OCI-LY3 (cell line): Measurements from ENCODE around the gene PPAT.
A peak's percentile ranks its signal among the peaks of the same experiment; 100 is the strongest.

Experiments used
- H2AFZ ChIP-seq: fragments of 200-600, 300-600 bp; shearing (Covaris generic); 2 replicates; pipeline ENCODE4 v1.6.0; 2014; ENCODE audit warnings: antibody characterized with exemption, low read depth, low read length
- H3K27ac ChIP-seq: fragments of 200-600, 300-600 bp; sonication (generic); 2 replicates; pipeline ENCODE4 v1.5.1; 2014; ENCODE audit warnings: mild to moderate bottlenecking, low read length, moderate library complexity, mixed read lengths
- H3K27me3 ChIP-seq: fragments of 200-600, 300-600 bp; sonication (generic); 2 replicates; pipeline ENCODE4 v1.6.1; 2014; ENCODE audit warnings: low read depth, low read length, mixed read lengths
- H3K36me3 ChIP-seq: fragments of 200-600, 300-600 bp; sonication (generic); replicated peaks from 2 replicates; pipeline ENCODE3; 2014; ENCODE audit warnings: low read depth, low read length, mixed read lengths
- H3K4me1 ChIP-seq: fragments of 300-600, 200-600 bp; sonication (generic); 2 replicates; pipeline ENCODE4 v1.6.1; 2014; ENCODE audit warnings: low read length, mixed read lengths
- H3K4me2 ChIP-seq: fragments of 200-600, 300-600 bp; sonication (generic); 2 replicates; pipeline ENCODE4 v1.6.1; 2014; ENCODE audit warnings: low read length, mixed read lengths
- H3K4me3 ChIP-seq: fragments of 300-600, 200-600 bp; sonication (generic); 2 replicates; pipeline ENCODE4 v1.5.1; 2014; ENCODE audit warnings: antibody characterized with exemption, mild to moderate bottlenecking, low read length, moderate library complexity
- H3K79me2 ChIP-seq: fragments of 300-600, 200-600 bp; shearing (Covaris generic); 2 replicates; pipeline ENCODE4 v1.6.1; 2014; ENCODE audit warnings: mild to moderate bottlenecking, low read length, mixed read lengths
- H3K9ac ChIP-seq: fragments of 300-600, 200-600 bp; shearing (Covaris generic); 2 replicates; pipeline ENCODE4 v1.6.0; 2014; ENCODE audit warnings: mild to moderate bottlenecking, low read length, moderate library complexity
- H3K9me3 ChIP-seq: fragments of 200-600, 300-600 bp; shearing (Covaris generic); 2 replicates; pipeline ENCODE4 v1.6.1; 2014; ENCODE audit warnings: low read length, mixed read lengths; ENCODE audit not compliant: insufficient read depth
- H4K20me1 ChIP-seq: fragments of 200-600, 300-600 bp; sonication (generic); 2 replicates; pipeline ENCODE4 v1.6.1; 2016; ENCODE audit warnings: low read length, mixed read lengths; ENCODE audit not compliant: insufficient read depth
- EZH2phosphoT487 ChIP-seq: fragments of 200-600 bp; shearing (Covaris generic); IDR thresholded peaks from 2 replicates; pipeline ENCODE4 v1.6.1; 2018; ENCODE audit warnings: antibody characterized with exemption, mixed run types, low read depth
- TF ChIP-seq, protein P1 (sequence below): fragments of 200-600, 300-600 bp; sonication (generic); IDR thresholded peaks from 2 replicates; pipeline ENCODE4 v1.5.1; 2014; ENCODE audit warnings: antibody characterized with exemption, low read length, low read depth

PPAT gene

GRCh38 chr4:56444719-56445118, 9.3 kb upstream of the PPAT start:
- H4K20me1 ChIP-seq = peaks cover 63% of the 10 kb centered on the region
- peaks cover 95% of the 10 kb centered on the region for H3K79me2 ChIP-seq
- H3K4me2 ChIP-seq = no peak overlapping the region
- H3K9me3 ChIP-seq = no peaks in the 10 kb centered on the region
- no peaks in the 10 kb centered on the region for H3K27me3 ChIP-seq
- no peak overlapping the region for H3K4me3 ChIP-seq
- no peak overlapping the region for H3K27ac ChIP-seq
- no peak overlapping the region for H2AFZ ChIP-seq
- TF ChIP-seq, protein P1, sequence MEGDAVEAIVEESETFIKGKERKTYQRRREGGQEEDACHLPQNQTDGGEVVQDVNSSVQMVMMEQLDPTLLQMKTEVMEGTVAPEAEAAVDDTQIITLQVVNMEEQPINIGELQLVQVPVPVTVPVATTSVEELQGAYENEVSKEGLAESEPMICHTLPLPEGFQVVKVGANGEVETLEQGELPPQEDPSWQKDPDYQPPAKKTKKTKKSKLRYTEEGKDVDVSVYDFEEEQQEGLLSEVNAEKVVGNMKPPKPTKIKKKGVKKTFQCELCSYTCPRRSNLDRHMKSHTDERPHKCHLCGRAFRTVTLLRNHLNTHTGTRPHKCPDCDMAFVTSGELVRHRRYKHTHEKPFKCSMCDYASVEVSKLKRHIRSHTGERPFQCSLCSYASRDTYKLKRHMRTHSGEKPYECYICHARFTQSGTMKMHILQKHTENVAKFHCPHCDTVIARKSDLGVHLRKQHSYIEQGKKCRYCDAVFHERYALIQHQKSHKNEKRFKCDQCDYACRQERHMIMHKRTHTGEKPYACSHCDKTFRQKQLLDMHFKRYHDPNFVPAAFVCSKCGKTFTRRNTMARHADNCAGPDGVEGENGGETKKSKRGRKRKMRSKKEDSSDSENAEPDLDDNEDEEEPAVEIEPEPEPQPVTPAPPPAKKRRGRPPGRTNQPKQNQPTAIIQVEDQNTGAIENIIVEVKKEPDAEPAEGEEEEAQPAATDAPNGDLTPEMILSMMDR = no peak
- TF ChIP-seq EZH2phosphoT487 = no peak
- H3K4me1 ChIP-seq = peaks cover 20% of the 10 kb centered on the region
- H3K36me3 ChIP-seq = peaks cover 79% of the 10 kb centered on the region
- no peak overlapping the region for H3K9ac ChIP-seq

- Histone ChIP-seq H3K9ac (no peak overlapping the region), H3K4me3 (no peak overlapping the region), H3K36me3 (peaks cover 53% of the 10 kb centered on the region), H3K9me3 (no peaks in the 10 kb centered on the region), H3K27ac (no peak overlapping the region), H3K79me2 (peaks cover 100% of the 10 kb centered on the region), H2AFZ (no peak overlapping the region), H3K4me1 (peaks cover 32% of the 10 kb centered on the region), H3K4me2 (peak overlapping the region; percentile 38; the same call in 1 of the 2 replicates), H4K20me1 (peaks cover 65% of the 10 kb centered on the region), H3K27me3 (no peaks in the 10 kb centered on the region)
- TF ChIP-seq EZH2phosphoT487 = no peak
- TF ChIP-seq, protein P1 = no peak
Observed at GRCh38 chr4:56440983-56441382, 5.6 kb upstream of the PPAT start.

DNA sequence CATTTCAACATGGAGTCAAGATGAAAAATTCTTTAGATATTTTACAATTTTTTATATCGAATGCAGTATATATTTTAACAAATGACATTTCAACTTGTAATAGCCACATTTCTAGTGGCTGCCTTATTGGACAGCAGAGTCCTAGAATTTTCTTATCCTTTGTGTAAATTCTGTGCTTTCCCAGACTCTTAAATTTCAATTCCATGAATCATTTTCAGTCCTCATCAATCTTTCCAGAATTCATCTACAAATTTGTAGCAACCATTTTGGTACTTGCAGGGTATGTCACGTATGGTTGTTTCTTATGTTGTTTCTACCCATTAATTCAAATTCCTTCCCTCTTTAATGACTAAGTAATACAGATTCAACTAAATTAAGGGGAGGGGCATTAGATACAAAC, 3.4 kb upstream of the PPAT start:
- peaks cover 94% of the 10 kb centered on the region for H3K79me2 ChIP-seq
- no peak overlapping the region for H3K9ac ChIP-seq
- H3K4me3 ChIP-seq = 0 out of 2 replicates have a peak overlapping the region, but pooled peaks have one; percentile 7
- H3K27me3 ChIP-seq = no peaks in the 10 kb centered on the region
- H3K36me3 ChIP-seq = peaks cover 33% of the 10 kb centered on the region
- H3K27ac ChIP-seq = no peak overlapping the region
- TF ChIP-seq, protein P1 = no peak
- TF ChIP-seq EZH2phosphoT487 = no peak
- no peaks in the 10 kb centered on the region for H3K9me3 ChIP-seq
- H4K20me1 ChIP-seq = peaks cover 45% of the 10 kb centered on the region
- peak overlapping the region; percentile 34 for H3K4me2 ChIP-seq
- peaks cover 26% of the 10 kb centered on the region for H3K4me1 ChIP-seq
- H2AFZ ChIP-seq = no peak overlapping the region

- Histone ChIP-seq H3K4me3 (peak overlapping the region; percentile 95), H3K9ac (peak overlapping the region; percentile 99), H3K4me2 (peak overlapping the region; percentile 86), H4K20me1 (peaks cover 41% of the 10 kb centered on the region), H3K4me1 (peaks cover 21% of the 10 kb centered on the region), H3K79me2 (peaks cover 94% of the 10 kb centered on the region), H3K9me3 (no peaks in the 10 kb centered on the region), H2AFZ (no peak overlapping the region), H3K27ac (peak overlapping the region; percentile 95), H3K27me3 (no peaks in the 10 kb centered on the region), H3K36me3 (peaks cover 6% of the 10 kb centered on the region)
- TF ChIP-seq, protein P1 = no peak
- no peak for TF ChIP-seq EZH2phosphoT487
Observed at GRCh38 chr4:56434599-56435139, 746 bp downstream of the PPAT start.
